Measurements from ENCODE around the gene PDGFB.
A peak's percentile ranks its signal among the peaks of the same experiment; 100 is the strongest.

PDGFB gene

GRCh38 chr22:39254789-39255298 is 10.1 kb upstream of the PDGFB start:
- H3K27ac ChIP-seq, result peak overlapping the region; percentile 68 to 81
- H3K4me3 ChIP-seq, result no peak overlapping the region
- no peak for DNase-seq (ENCODE audit: low spot score)
- no peak for TF ChIP-seq CTCF (IDR thresholded peaks at IDR 0.05)

- Histone ChIP-seq H3K4me3 (no peak overlapping the region), H3K27ac (peak overlapping the region; percentile 68 to 81)
- TF ChIP-seq CTCF (IDR thresholded peaks at IDR 0.05), result no peak
- DNase-seq (ENCODE audit: low spot score), result no peak
Observed at GRCh38 chr22:39254122-39254521, 9.3 kb upstream of the PDGFB start.

GRCh38 chr22:39253435-39254070 is 8.8 kb upstream of the PDGFB start:
- TF ChIP-seq CTCF (IDR thresholded peaks at IDR 0.05), result no peak

GRCh38 chr22:39252461-39253434 is 8.0 kb upstream of the PDGFB start:
- H3K4me3 ChIP-seq, result peak overlapping the region; percentile 46
- no peak for TF ChIP-seq CTCF (IDR thresholded peaks at IDR 0.05)
- DNase-seq (ENCODE audit: low spot score), result no peak
- H3K27ac ChIP-seq, result peak overlapping the region in 1 of 2 donors; percentile 81

More at GRCh38 chr22:39253435-39254070, 8.8 kb upstream of the PDGFB start:
- Histone ChIP-seq H3K4me3 (peak overlapping the region; percentile 46), H3K27ac (peak overlapping the region; percentile 41 to 81)
- no peak for DNase-seq (ENCODE audit: low spot score)

DNA sequence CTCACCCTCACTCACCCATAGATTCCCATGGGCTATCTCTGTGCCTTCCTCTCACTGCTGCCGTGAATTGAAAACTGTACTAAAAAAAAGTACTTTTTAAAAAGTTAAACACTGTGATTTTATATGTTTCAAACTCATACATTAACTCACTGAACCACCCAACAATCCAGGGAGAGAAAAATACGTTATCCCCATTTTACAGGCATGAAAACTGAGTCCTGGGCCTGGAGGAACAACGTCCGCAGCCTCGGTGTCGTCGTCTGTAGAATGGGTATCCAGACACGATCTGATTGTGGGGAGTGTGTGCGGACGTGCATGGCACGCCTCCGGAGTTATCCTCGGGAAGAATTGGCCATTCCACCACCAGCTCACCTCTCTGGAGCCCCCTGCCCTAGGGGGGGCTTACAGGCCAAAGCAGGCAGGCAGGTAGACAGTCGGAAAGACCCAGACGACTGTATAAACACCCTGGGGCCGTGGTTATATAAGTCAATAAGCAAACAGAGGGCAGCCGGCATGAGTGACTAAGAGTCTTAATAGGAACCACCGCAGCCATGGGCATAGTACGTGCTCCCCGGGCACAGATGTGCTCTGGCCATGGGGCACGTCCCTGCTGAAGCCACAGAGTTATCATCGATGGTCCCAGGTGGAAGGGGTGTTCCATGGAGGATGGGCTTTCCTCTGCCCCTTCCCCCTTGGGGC is 7.1 kb upstream of the PDGFB start:
- DNase-seq (ENCODE audit: low spot score), result no peak
- Histone ChIP-seq H3K27ac (no peak overlapping the region), H3K4me3 (no peak overlapping the region)
- TF ChIP-seq CTCF (IDR thresholded peaks at IDR 0.05), result no peak

DNA sequence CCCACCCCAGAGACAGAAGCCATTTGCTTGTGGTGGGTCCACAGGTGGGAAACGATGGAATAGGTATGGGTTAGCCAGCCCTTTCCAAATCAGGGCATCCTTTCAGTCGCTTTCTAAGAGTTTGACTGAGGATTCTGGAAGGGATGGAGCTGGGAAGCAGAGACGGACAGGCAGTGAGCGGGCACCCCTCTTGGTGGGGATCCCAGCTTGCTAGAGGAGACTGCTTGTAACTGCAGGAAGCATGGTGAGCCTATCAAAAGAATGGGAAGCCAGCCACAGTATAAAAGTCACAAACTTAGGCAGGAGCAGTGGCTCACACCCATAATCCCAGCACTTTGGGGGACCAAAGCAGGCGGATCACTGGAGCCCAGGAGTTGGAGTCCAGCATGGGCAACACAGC is 6.1 kb upstream of the PDGFB start:
- no peak for DNase-seq (ENCODE audit: low spot score)
- TF ChIP-seq CTCF (IDR thresholded peaks at IDR 0.05), result no peak
- Histone ChIP-seq H3K4me3 (no peak overlapping the region), H3K27ac (no peak overlapping the region)

All from coronary artery (tissue), 2 donors.